KG1 (cell line): ENCODE measurements around the gene MUS81.
"Not testable (repeated sequence)": the region's sequence is repeated elsewhere in the genome, so short reads cannot be mapped to it uniquely, and the experiment has no call there.

Source experiments
- DNase-seq: peaks from one replicate; lab custom pipeline; 2025; lab: John Stamatoyannopoulos, UW

Gene MUS81

GRCh38 chr11:65847746-65848145 lies 12.5 kb upstream of the MUS81 start:
- DNase-seq = no peak

- DNase-seq = not testable (repeated sequence)
Observed at GRCh38 chr11:65848693-65849092, 11.5 kb upstream of the MUS81 start.

- DNase-seq = no peak
Observed at GRCh38 chr11:65849366-65849765, 10.9 kb upstream of the MUS81 start.

- DNase-seq = no peak
Observed at GRCh38 chr11:65849771-65850216, 10.4 kb upstream of the MUS81 start.

GRCh38 chr11:65850217-65851082 lies 9.8 kb upstream of the MUS81 start:
- no peak for DNase-seq

- DNase-seq = no peak
Observed at GRCh38 chr11:65851083-65851579, 9.1 kb upstream of the MUS81 start.

- DNase-seq = no peak
Observed at GRCh38 chr11:65851811-65852507, 8.3 kb upstream of the MUS81 start.

GRCh38 chr11:65852508-65853245 lies 7.6 kb upstream of the MUS81 start:
- DNase-seq = no peak

GRCh38 chr11:65853246-65853979 lies 6.8 kb upstream of the MUS81 start:
- DNase-seq = no peak

GRCh38 chr11:65854161-65854592 lies 6.1 kb upstream of the MUS81 start:
- no peak for DNase-seq

- no peak for DNase-seq
Observed at GRCh38 chr11:65854852-65855837, 5.1 kb upstream of the MUS81 start.

- no peak for DNase-seq
Observed at GRCh38 chr11:65855927-65856363, 4.3 kb upstream of the MUS81 start.

GRCh38 chr11:65856689-65857499 lies 3.3 kb upstream of the MUS81 start:
- peak; percentile 74 for DNase-seq

GRCh38 chr11:65857500-65857852 lies 2.8 kb upstream of the MUS81 start:
- no peak for DNase-seq

- DNase-seq = peak; percentile 99
Observed at GRCh38 chr11:65857853-65858680, 2.2 kb upstream of the MUS81 start, which contains the start of gene CFL1. TSS of gene CFL1 (minus strand) at chr11:65858180. CDS start at chr11:65858099, 81 bp downstream.

GRCh38 chr11:65858681-65859087 lies 1.5 kb upstream of the MUS81 start:
- DNase-seq = peak; percentile 92

GRCh38 chr11:65859095-65859811 lies 980 bp upstream of the MUS81 start:
- peak; percentile 100 for DNase-seq

- no peak for DNase-seq
Observed at GRCh38 chr11:65859812-65860277, 388 bp upstream of the MUS81 start.
